ENCODE measurements around the gene PRPSAP1.

PRPSAP1 gene

GRCh38 chr17:76353599-76354316 lies at the start of gene PRPSAP1:
TSS of gene PRPSAP1 (minus strand) at chr17:76353916. CDS start at chr17:76353703, 213 bp downstream.
- DNase-seq (ENCODE audit: low spot score), result peak; percentile 91

GRCh38 chr17:76402711-76403110 lies 49.0 kb upstream of the PRPSAP1 start:
- no peak for DNase-seq (ENCODE audit: low spot score)

- no peak for DNase-seq (ENCODE audit: low spot score)
Observed at GRCh38 chr17:76399175-76400172, 45.8 kb upstream of the PRPSAP1 start.

- no peak for DNase-seq (ENCODE audit: low spot score)
Observed at GRCh38 chr17:76398523-76399174, 44.9 kb upstream of the PRPSAP1 start.

- peak; percentile 77 for DNase-seq (ENCODE audit: low spot score)
Observed at GRCh38 chr17:76397687-76398522, 44.2 kb upstream of the PRPSAP1 start.

- DNase-seq (ENCODE audit: low spot score), result no peak
Observed at GRCh38 chr17:76397184-76397583, 43.5 kb upstream of the PRPSAP1 start.

- DNase-seq (ENCODE audit: low spot score), result no peak
Observed at GRCh38 chr17:76395980-76396379, 42.3 kb upstream of the PRPSAP1 start.

- DNase-seq (ENCODE audit: low spot score), result no peak
Observed at GRCh38 chr17:76394166-76394565, 40.5 kb upstream of the PRPSAP1 start.

- no peak for DNase-seq (ENCODE audit: low spot score)
Observed at GRCh38 chr17:76391200-76391715, 37.5 kb upstream of the PRPSAP1 start.

GRCh38 chr17:76390003-76390421 lies 36.3 kb upstream of the PRPSAP1 start:
- DNase-seq (ENCODE audit: low spot score), result peak; percentile 9

- DNase-seq (ENCODE audit: low spot score), result peak; percentile 18
Observed at GRCh38 chr17:76388966-76389888, 35.5 kb upstream of the PRPSAP1 start.

- no peak for DNase-seq (ENCODE audit: low spot score)
Observed at GRCh38 chr17:76386966-76387765, 33.5 kb upstream of the PRPSAP1 start.

- peak; percentile 77 for DNase-seq (ENCODE audit: low spot score)
Observed at GRCh38 chr17:76385892-76386786, 32.4 kb upstream of the PRPSAP1 start.

GRCh38 chr17:76384987-76385891 lies 31.5 kb upstream of the PRPSAP1 start:
- peak; percentile 81 for DNase-seq (ENCODE audit: low spot score)

- peak; percentile 79 for DNase-seq (ENCODE audit: low spot score)
Observed at GRCh38 chr17:76384222-76384986, 30.7 kb upstream of the PRPSAP1 start, which contains the start of gene SPHK1. TSS of gene SPHK1 (plus strand) at chr17:76384609. CDS start at chr17:76385645, 1,036 bp downstream.

GRCh38 chr17:76383546-76384221 lies 30.0 kb upstream of the PRPSAP1 start:
- peak; percentile 59 for DNase-seq (ENCODE audit: low spot score)
